Neutrophil (primary cell): ENCODE data around the gene TADA2A.

ENCODE experiments used
- H3K27ac ChIP-seq: fragments of 200-600 bp; sonication (generic); 2 replicates; pipeline ENCODE4 v1.5.1; 2016; ENCODE audit warnings: mild to moderate bottlenecking, moderate library complexity
- H3K27me3 ChIP-seq: fragments of 200-600 bp; sonication (generic); 2 replicates; pipeline ENCODE4 v1.6.0; 2016; ENCODE audit warnings: mild to moderate bottlenecking
- H3K36me3 ChIP-seq: fragments of 200-600 bp; sonication (generic); 2 replicates; pipeline ENCODE4 v1.5.1; 2017
- H3K4me1 ChIP-seq, 2 experiments: fragments of 200-600 bp in 1 of 2; sonication (generic) in 1 of 2; 1 replicate in 1 of 2; 2 replicates in 1 of 2; pipeline versions ENCODE4 v1.5.1 to v1.6.1; 2013 to 2016; ENCODE audit warnings: low read depth in 1 of 2, low read length in 1 of 2, mild to moderate bottlenecking in 1 of 2, moderate library complexity in 1 of 2; ENCODE audit not compliant: control insufficient read depth in 1 of 2, insufficient read depth in 1 of 2
- H3K4me3 ChIP-seq, 2 experiments: fragments of 200-600 bp in 1 of 2; sonication (generic) in 1 of 2; 1 replicate in 1 of 2; 2 replicates in 1 of 2; pipeline ENCODE4 v1.5.1; 2013 to 2016; ENCODE audit warnings: low read depth in 1 of 2, low read length in 1 of 2, mild to moderate bottlenecking in 1 of 2, moderate library complexity in 1 of 2
- H3K9me3 ChIP-seq: fragments of 200-600 bp; sonication (generic); 2 replicates; pipeline ENCODE4 v1.5.1; 2016
- CTCF ChIP-seq: fragments of 200-600 bp; sonication (generic); IDR thresholded peaks from 2 replicates; pipeline ENCODE4 v1.5.1; 2016; ENCODE audit warnings: antibody characterized with exemption

Gene TADA2A

GRCh38 chr17:37519251-37519985 is 112.7 kb downstream of the TADA2A start:
- TF ChIP-seq CTCF: no peak
- Histone ChIP-seq H3K36me3 (peaks cover 99% of the 10 kb centered on the region), H3K27me3 (no peaks in the 10 kb centered on the region), H3K27ac (no peak overlapping the region), H3K4me3 (no peak overlapping the region), H3K4me1 (no peaks in the 10 kb centered on the region), H3K9me3 (no peaks in the 10 kb centered on the region)

GRCh38 chr17:37520174-37520573 is 113.5 kb downstream of the TADA2A start:
- no peak overlapping the region for H3K4me3 ChIP-seq
- no peaks in the 10 kb centered on the region for H3K4me1 ChIP-seq
- no peak for TF ChIP-seq CTCF
- H3K36me3 ChIP-seq: peaks cover 99% of the 10 kb centered on the region
- no peaks in the 10 kb centered on the region for H3K9me3 ChIP-seq
- H3K27ac ChIP-seq: no peak overlapping the region
- no peaks in the 10 kb centered on the region for H3K27me3 ChIP-seq

GRCh38 chr17:37521821-37522220 is 115.1 kb downstream of the TADA2A start:
- Histone ChIP-seq H3K9me3 (no peaks in the 10 kb centered on the region), H3K36me3 (peaks cover 99% of the 10 kb centered on the region), H3K4me1 (no peaks in the 10 kb centered on the region), H3K27ac (no peak overlapping the region), H3K27me3 (no peaks in the 10 kb centered on the region), H3K4me3 (no peak overlapping the region)
- TF ChIP-seq CTCF: no peak

GRCh38 chr17:37523715-37524219 is 117.1 kb downstream of the TADA2A start:
- no peaks in the 10 kb centered on the region for H3K27me3 ChIP-seq
- no peak overlapping the region for H3K4me3 ChIP-seq
- no peak for TF ChIP-seq CTCF
- no peak overlapping the region for H3K27ac ChIP-seq
- no peaks in the 10 kb centered on the region for H3K9me3 ChIP-seq
- no peaks in the 10 kb centered on the region for H3K4me1 ChIP-seq
- H3K36me3 ChIP-seq: peaks cover 98% of the 10 kb centered on the region

- no peaks in the 10 kb centered on the region for H3K9me3 ChIP-seq
- H3K4me1 ChIP-seq: no peaks in the 10 kb centered on the region
- H3K36me3 ChIP-seq: peaks cover 96% of the 10 kb centered on the region
- H3K27me3 ChIP-seq: no peaks in the 10 kb centered on the region
- H3K4me3 ChIP-seq: no peak overlapping the region
- no peak overlapping the region for H3K27ac ChIP-seq
- no peak for TF ChIP-seq CTCF
Observed at GRCh38 chr17:37527249-37527851, 120.7 kb downstream of the TADA2A start.
